ENCODE data around the gene TGIF1.

GRCh38 chr18:3450012-3450798 is at the start of gene TGIF1:
- no peak for TF ChIP-seq CTCF (IDR thresholded peaks at IDR 0.05; ENCODE audit: low read length)
- TF ChIP-seq EZH2 (IDR thresholded peaks at IDR 0.05; ENCODE audit: borderline replicate concordance, low read length): no peak

Measured in OCI-LY1 (cell line).